H9 (cell line): ENCODE results near the gene G3BP2. TPM values are rescaled to one million over a fixed set of nuclear protein-coding genes. Genes with fewer than 3 reads are reported as not detected.
A peak's percentile ranks its signal among the peaks of the same experiment; 100 is the strongest.

Experiments used
- DNase-seq: peaks from one replicate; pipeline ENCODE4 v3.0.0-alpha.2; 2017
- H2AFZ ChIP-seq: one replicate; pipeline ENCODE4 v1.6.1; 2013; ENCODE audit warnings: mild to moderate bottlenecking, low read length, control low read depth, moderate library complexity
- H2AK5ac ChIP-seq: 2 replicates; pipeline ENCODE4 v1.6.1; 2013; ENCODE audit warnings: low read length, control low read depth, mixed read lengths; ENCODE audit not compliant: insufficient read length
- H2BK120ac ChIP-seq: one replicate; pipeline ENCODE4 v1.6.1; 2013; ENCODE audit warnings: low read depth, mild to moderate bottlenecking, low read length, control low read depth, inconsistent platforms; ENCODE audit not compliant: poor library complexity, severe bottlenecking
- H2BK12ac ChIP-seq: 2 replicates; pipeline ENCODE4 v1.6.1; 2013; ENCODE audit warnings: low read length, control low read depth, mixed read lengths, low read depth; ENCODE audit not compliant: insufficient read length
- H2BK15ac ChIP-seq: 2 replicates; pipeline ENCODE4 v1.6.1; 2013; ENCODE audit warnings: low read depth, low read length, control low read depth
- H2BK20ac ChIP-seq: one replicate; pipeline ENCODE4 v1.6.1; 2013; ENCODE audit warnings: low read depth, mild to moderate bottlenecking, low read length, control low read depth, inconsistent platforms; ENCODE audit not compliant: poor library complexity, severe bottlenecking
- H2BK5ac ChIP-seq: 2 replicates; pipeline ENCODE4 v1.6.1; 2013; ENCODE audit warnings: low read length, control low read depth, mixed read lengths; ENCODE audit not compliant: insufficient read length
- H3K14ac ChIP-seq: 2 replicates; pipeline ENCODE4 v1.6.1; 2013; ENCODE audit warnings: low read length, control low read depth; ENCODE audit not compliant: insufficient read depth
- H3K18ac ChIP-seq: 2 replicates; pipeline ENCODE4 v1.6.1; 2013; ENCODE audit warnings: low read depth, mild to moderate bottlenecking, mixed read lengths, low read length, control low read depth; ENCODE audit not compliant: insufficient read length
- H3K23ac ChIP-seq: 2 replicates; pipeline ENCODE4 v1.6.1; 2013; ENCODE audit warnings: low read length, control low read depth, mixed read lengths, low read depth; ENCODE audit not compliant: insufficient read length
- H3K23me2 ChIP-seq: 2 replicates; pipeline ENCODE4 v1.6.1; 2013; ENCODE audit warnings: low read depth, mild to moderate bottlenecking, mixed read lengths, low read length, control low read depth; ENCODE audit not compliant: insufficient read length, poor library complexity, severe bottlenecking
- H3K27ac ChIP-seq: 2 replicates; pipeline ENCODE4 v1.5.1; 2013; ENCODE audit warnings: low read length, control low read depth, mixed read lengths, low read depth; ENCODE audit not compliant: insufficient read length
- H3K27me3 ChIP-seq: 2 replicates; pipeline ENCODE4 v1.6.1; 2013; ENCODE audit warnings: low read length, control low read depth, inconsistent platforms; ENCODE audit not compliant: insufficient read depth
- H3K4ac ChIP-seq: 2 replicates; pipeline ENCODE4 v1.6.1; 2013; ENCODE audit warnings: low read depth, mild to moderate bottlenecking, control low read depth, inconsistent platforms, low read length, moderate library complexity
- H3K4me1 ChIP-seq: 2 replicates; pipeline ENCODE4 v1.6.1; 2013; ENCODE audit warnings: low read length, control low read depth, inconsistent platforms; ENCODE audit not compliant: insufficient read depth
- H3K4me2 ChIP-seq: 2 replicates; pipeline ENCODE4 v1.6.1; 2013; ENCODE audit warnings: low read length, control low read depth, mixed read lengths; ENCODE audit not compliant: insufficient read length, insufficient read depth
- H3K56ac ChIP-seq: 2 replicates; pipeline ENCODE4 v1.6.1; 2013; ENCODE audit warnings: low read depth, mild to moderate bottlenecking, mixed read lengths, low read length, control low read depth; ENCODE audit not compliant: insufficient read length
- H3K79me1 ChIP-seq: 2 replicates; pipeline ENCODE4 v1.6.1; 2013; ENCODE audit warnings: low read depth, mild to moderate bottlenecking, moderate library complexity, low read length, control low read depth, inconsistent platforms; ENCODE audit not compliant: insufficient read depth, poor library complexity, severe bottlenecking
- H3K79me2 ChIP-seq: 2 replicates; pipeline ENCODE4 v1.6.1; 2013; ENCODE audit warnings: low read length, control low read depth, inconsistent platforms; ENCODE audit not compliant: insufficient read depth
- H3K9ac ChIP-seq: 2 replicates; pipeline ENCODE4 v1.6.1; 2013; ENCODE audit warnings: low read length, control low read depth, mixed read lengths; ENCODE audit not compliant: insufficient read length; ENCODE audit errors: extremely low read depth
- H3K9me3 ChIP-seq: one replicate; pipeline ENCODE4 v1.6.1; 2013; ENCODE audit warnings: low read depth, low read length, inconsistent platforms; ENCODE audit not compliant: control insufficient read depth
- H3T11ph ChIP-seq: one replicate; pipeline ENCODE4 v1.6.1; 2013; ENCODE audit warnings: mild to moderate bottlenecking, low read length, control low read depth, inconsistent platforms
- H4K20me1 ChIP-seq: one replicate; pipeline ENCODE4 v1.6.1; 2013; ENCODE audit not compliant: control insufficient read depth, insufficient read length, insufficient read depth
- H4K5ac ChIP-seq: 2 replicates; pipeline ENCODE4 v1.6.1; 2013; ENCODE audit warnings: low read depth, mild to moderate bottlenecking, mixed read lengths, low read length, control low read depth; ENCODE audit not compliant: insufficient read length
- H4K8ac ChIP-seq: replicated peaks from 2 replicates; pipeline ENCODE4 v1.6.1; 2013; ENCODE audit warnings: low read length, control low read depth, mixed read lengths, low read depth; ENCODE audit not compliant: insufficient read length
- H4K91ac ChIP-seq: 2 replicates; pipeline ENCODE4 v1.6.1; 2013; ENCODE audit warnings: low read depth, mild to moderate bottlenecking, moderate library complexity, mixed read lengths, low read length, control low read depth; ENCODE audit not compliant: insufficient read length
- H3K27ac Mint-ChIP-seq, 3 experiments: 2 replicates in 2 of 3; 3 replicates in 1 of 3; pipeline ENCODE4 v1.8.0; 2020 to 2021; ENCODE audit warnings: mixed read lengths in 3 of 3, mild to moderate bottlenecking in 1 of 3, moderate library complexity in 1 of 3
- H3K27me3 Mint-ChIP-seq: 2 replicates; pipeline ENCODE4 v1.8.0; 2021; ENCODE audit warnings: low read depth, mild to moderate bottlenecking, moderate library complexity, mixed read lengths
- H3K36me3 Mint-ChIP-seq, 3 experiments: 2 replicates in 2 of 3; 3 replicates in 1 of 3; pipeline ENCODE4 v1.8.0; 2020 to 2021; ENCODE audit warnings: low read depth in 3 of 3, mixed read lengths in 3 of 3; ENCODE audit not compliant: insufficient read depth in 1 of 3
- H3K4me1 Mint-ChIP-seq, 2 experiments: 2 replicates each; pipeline ENCODE4 v1.8.0; 2020; ENCODE audit warnings: mixed read lengths in 2 of 2
- H3K4me3 Mint-ChIP-seq, 2 experiments: 2 replicates in 1 of 2; 3 replicates in 1 of 2; pipeline ENCODE4 v1.8.0; 2020 to 2021; ENCODE audit warnings: mild to moderate bottlenecking in 2 of 2, mixed read lengths in 2 of 2, moderate library complexity in 1 of 2
- H3K9me3 Mint-ChIP-seq, 2 experiments: 2 replicates in 1 of 2; 3 replicates in 1 of 2; pipeline ENCODE4 v1.8.0; 2020; ENCODE audit warnings: mild to moderate bottlenecking in 2 of 2, mixed read lengths in 2 of 2, moderate library complexity in 1 of 2
- WGBS: extraction: QIAGEN DNeasy Blood & Tissue Kit; methylation state at CpG from one replicate; pipeline ENCODE4 v1.1.7; 2013; ENCODE audit warnings: missing lambda C conversion rate, low lambda C conversion rate, mixed read lengths; ENCODE audit not compliant: insufficient read length; ENCODE audit errors: extremely low coverage; 5-methylcytosine and 5-hydroxymethylcytosine counted together
- total RNA-seq: library from RNA; stranded (reverse); gene quantifications from 2 replicates; pipeline ENCODE4 v1.2.1, GENCODE V29; 2021
- TF ChIP-seq, protein P1 (sequence below): fragments of 200-600 bp; sonication (generic); conservative IDR thresholded peaks from 3 replicates; pipeline ENCODE4 v1.8.0; 2021; ENCODE audit warnings: antibody characterized with exemption, mild to moderate bottlenecking

Gene G3BP2
- total RNA-seq, 1 experiment from 2014 or later: 405 TPM

GRCh38 chr4:75672461-75673026 is 667 bp downstream of the G3BP2 start:
- H3K27ac ChIP-seq: peak overlapping the region; percentile 50
- H4K5ac ChIP-seq: peak overlapping the region; percentile 37
- peaks cover 0 to 8% (median 7%) of the 10 kb centered on the region in 3 experiments; a peak in 4 of 7 replicates for H3K36me3 Mint-ChIP-seq
- no peak overlapping the region for H2AK5ac ChIP-seq
- no peak overlapping the region for H2BK15ac ChIP-seq
- no peaks in the 10 kb centered on the region for H3K9me3 Mint-ChIP-seq
- peak overlapping the region; percentile 14 for H4K91ac ChIP-seq
- peak overlapping the region; percentile 97 to 99 (median 99) for H3K27ac Mint-ChIP-seq
- no peak overlapping the region for H3T11ph ChIP-seq
- no peak overlapping the region for H2BK12ac ChIP-seq
- peaks cover 54 to 59% of the 10 kb centered on the region in 2 experiments for H3K4me1 Mint-ChIP-seq
- no peak overlapping the region for H2AFZ ChIP-seq
- peaks cover 53% of the 10 kb centered on the region for H3K79me2 ChIP-seq
- peak overlapping the region; percentile 98 for H3K4me2 ChIP-seq
- TF ChIP-seq, protein P1, sequence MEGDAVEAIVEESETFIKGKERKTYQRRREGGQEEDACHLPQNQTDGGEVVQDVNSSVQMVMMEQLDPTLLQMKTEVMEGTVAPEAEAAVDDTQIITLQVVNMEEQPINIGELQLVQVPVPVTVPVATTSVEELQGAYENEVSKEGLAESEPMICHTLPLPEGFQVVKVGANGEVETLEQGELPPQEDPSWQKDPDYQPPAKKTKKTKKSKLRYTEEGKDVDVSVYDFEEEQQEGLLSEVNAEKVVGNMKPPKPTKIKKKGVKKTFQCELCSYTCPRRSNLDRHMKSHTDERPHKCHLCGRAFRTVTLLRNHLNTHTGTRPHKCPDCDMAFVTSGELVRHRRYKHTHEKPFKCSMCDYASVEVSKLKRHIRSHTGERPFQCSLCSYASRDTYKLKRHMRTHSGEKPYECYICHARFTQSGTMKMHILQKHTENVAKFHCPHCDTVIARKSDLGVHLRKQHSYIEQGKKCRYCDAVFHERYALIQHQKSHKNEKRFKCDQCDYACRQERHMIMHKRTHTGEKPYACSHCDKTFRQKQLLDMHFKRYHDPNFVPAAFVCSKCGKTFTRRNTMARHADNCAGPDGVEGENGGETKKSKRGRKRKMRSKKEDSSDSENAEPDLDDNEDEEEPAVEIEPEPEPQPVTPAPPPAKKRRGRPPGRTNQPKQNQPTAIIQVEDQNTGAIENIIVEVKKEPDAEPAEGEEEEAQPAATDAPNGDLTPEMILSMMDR: no peak
- H2BK120ac ChIP-seq: no peak overlapping the region
- H3K9me3 ChIP-seq: no peaks in the 10 kb centered on the region
- H3K27me3 Mint-ChIP-seq: peaks cover 3% of the 10 kb centered on the region; the same call in 1 of the 2 replicates
- H3K27me3 ChIP-seq: no peaks in the 10 kb centered on the region
- H3K23me2 ChIP-seq: peaks cover 4% of the 10 kb centered on the region
- H3K4ac ChIP-seq: peak overlapping the region; percentile 55; the same call in 1 of the 2 replicates
- H3K18ac ChIP-seq: peak overlapping the region; percentile 88
- peak overlapping the region; percentile 97 to 98 for H3K4me3 Mint-ChIP-seq
- H3K14ac ChIP-seq: peak overlapping the region; percentile 93
- no peaks in the 10 kb centered on the region for H3K79me1 ChIP-seq
- H4K8ac ChIP-seq: no peak overlapping the region
- H3K4me1 ChIP-seq: peaks cover 3% of the 10 kb centered on the region
- H3K56ac ChIP-seq: peak overlapping the region; percentile 13
- no peak overlapping the region for H3K23ac ChIP-seq
- no peak overlapping the region for H2BK20ac ChIP-seq
- DNase-seq: peak; percentile 58
- H4K20me1 ChIP-seq: no peaks in the 10 kb centered on the region
- peak overlapping the region; percentile 88 for H3K9ac ChIP-seq
- peak overlapping the region; percentile 55 for H2BK5ac ChIP-seq
- no CpG with 5 or more reads among the region's 44 CpGs for WGBS
